SIG-M5 (cell line): ENCODE data around the gene APLP2.
"Not testable (repeated sequence)": the region's sequence is repeated elsewhere in the genome, so short reads cannot be mapped to it uniquely, and the experiment has no call there.

Experiments
- DNase-seq: peaks from one replicate; lab custom pipeline; 2025; lab: John Stamatoyannopoulos, UW

Gene APLP2

GRCh38 chr11:130069659-130070108, at the start of gene APLP2:
Gene APLP2 (plus strand): TSS chr11:130069894. CDS start chr11:130069978, 84 bp downstream.
- DNase-seq: peak; percentile 73

GRCh38 chr11:130020323-130020722, 49.4 kb upstream of the APLP2 start:
- DNase-seq: no peak

DNA sequence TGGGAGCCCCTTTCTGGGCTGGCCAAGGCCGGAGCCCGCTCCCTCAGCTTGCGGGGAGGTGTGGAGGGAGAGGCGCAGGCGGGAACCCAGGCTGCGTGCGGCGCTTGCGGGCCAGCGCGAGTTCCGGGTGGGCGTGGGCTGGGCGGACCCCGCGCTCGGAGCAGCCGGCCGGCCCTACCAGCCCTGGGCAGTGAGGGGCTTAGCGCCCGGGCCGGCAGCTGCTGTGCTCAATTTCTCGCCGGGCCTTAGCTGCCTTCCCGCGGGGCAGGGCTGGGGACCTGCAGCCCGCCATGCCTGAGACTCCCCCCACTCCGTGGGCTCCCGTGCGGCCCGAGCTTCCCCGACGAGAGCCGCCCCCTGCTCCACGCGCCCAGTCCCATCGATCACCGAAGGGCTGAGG, 48.1 kb upstream of the APLP2 start:
- not testable (repeated sequence) for DNase-seq

GRCh38 chr11:130022799-130023198, 46.9 kb upstream of the APLP2 start:
- no peak for DNase-seq

DNA sequence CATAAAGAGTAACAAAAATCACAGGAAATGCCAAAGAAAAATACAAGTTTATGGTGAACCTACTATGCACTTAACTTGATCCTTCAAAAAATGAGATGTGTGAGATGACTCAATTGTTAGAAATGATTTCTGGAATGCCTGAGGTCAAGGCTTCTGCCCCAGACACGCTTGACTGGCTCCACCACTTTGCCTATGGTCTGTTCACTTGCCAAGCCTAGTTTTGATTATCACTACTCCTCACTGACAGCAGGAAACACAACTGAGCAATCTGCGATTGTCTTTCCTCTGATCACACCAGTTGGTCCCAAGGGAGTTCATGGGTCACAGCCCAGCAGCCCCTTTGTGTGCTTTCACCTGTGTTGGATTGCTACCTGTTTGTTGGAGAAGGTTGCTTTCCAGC, 46.5 kb upstream of the APLP2 start:
- no peak for DNase-seq

- no peak for DNase-seq
Measured at GRCh38 chr11:130024361-130024760, 45.3 kb upstream of the APLP2 start.

DNA sequence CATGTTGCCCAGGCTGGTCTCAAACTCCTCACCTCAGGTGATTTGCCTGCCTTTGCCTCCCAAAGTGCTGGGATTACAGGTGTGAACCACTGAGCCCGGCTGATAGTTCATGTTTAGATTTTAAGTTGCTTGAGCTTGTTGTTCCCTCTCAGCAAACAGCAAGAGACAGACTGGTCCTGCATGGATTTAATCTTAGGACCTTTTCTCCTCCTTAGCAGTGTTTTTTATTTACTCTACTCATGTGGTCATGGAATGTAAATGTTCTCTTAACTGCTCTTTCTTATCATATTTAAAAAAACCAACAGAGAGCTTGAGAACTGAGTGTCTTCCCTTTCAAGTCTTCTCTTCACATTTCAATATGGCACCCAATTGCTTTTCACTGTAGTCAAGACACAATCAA, 44.3 kb upstream of the APLP2 start:
- no peak for DNase-seq

GRCh38 chr11:130029137-130029536, 40.6 kb upstream of the APLP2 start:
- no peak for DNase-seq

DNA sequence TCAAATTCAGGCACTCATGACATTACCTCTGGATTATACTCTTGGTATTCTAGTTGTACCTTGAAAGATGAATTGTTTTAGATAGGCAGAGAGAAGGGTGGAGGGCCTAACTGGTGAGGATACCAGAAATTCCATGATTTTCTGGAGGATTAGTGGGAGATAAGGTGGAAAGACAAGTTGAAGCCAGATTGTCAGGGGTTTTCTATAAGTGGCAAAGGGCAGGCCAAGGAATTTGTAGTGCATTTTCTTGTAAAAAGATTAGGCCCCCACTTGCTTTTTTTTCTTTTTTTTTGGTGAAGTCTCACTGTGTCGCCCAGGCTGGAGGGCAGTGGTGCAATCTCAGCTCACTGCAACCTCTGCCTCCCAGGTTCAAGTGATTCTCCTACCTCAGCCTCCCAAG, 38.6 kb upstream of the APLP2 start:
- no peak for DNase-seq

DNA sequence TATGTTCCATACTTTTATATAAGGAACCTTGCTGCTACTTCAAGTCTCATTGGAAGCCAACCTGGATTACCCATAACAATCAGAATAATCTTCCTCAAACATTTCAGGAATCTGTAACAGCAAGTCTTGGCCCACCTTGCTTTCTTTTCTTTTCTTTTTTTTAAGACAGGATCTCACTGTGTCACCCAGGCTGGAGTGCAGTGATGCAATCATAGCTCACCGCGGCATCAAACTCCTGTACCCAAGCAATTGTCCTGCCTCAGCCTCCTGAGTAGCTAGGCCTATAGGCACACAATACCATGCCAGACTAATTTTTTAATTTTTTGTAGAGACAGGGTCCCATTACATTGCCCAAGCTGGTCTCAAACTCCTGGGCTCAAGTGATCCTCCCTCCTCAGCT, 37.7 kb upstream of the APLP2 start:
- no peak for DNase-seq

DNA sequence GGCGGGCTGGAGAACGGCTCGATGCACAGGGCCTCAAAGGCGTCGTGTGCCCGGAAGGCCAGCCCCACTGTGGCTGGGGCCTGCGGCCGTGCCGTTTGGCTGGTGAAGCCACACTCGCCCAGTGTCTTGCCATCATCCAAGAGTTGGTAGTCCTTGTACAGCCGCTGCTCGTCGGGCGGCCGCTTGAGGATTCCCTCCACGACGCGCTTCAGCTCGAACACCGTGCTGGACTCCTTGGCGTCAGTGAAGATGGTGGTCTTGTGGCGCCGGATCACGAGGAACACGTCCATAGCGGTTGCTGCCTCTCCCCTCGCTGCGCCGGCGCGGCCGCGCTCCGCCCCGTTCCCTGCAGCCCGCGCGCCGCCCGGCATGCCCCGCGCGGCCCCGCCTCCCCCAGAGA, 36.8 kb upstream of the APLP2 start:
- DNase-seq: no peak

DNA sequence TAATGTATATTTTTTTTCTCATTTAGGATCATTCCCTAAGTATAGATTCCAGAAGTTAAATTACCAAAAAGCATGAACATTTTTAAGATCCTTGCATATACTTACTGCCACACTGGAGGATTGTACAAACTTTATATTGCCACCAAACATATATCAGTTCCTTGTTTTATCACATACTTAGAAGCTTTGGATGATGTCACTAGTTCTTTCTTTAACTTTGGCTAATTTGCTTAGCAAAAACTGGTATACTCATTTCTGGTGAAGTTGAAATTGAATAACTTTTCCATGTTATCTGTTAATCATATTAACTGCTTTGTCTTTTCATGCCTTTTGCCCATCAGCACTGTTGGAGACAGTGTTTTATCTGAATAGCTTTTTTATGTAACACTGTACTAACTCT, 35.5 kb upstream of the APLP2 start:
- no peak for DNase-seq

- DNase-seq: no peak
Measured at GRCh38 chr11:130037058-130037457, 32.6 kb upstream of the APLP2 start.

DNA sequence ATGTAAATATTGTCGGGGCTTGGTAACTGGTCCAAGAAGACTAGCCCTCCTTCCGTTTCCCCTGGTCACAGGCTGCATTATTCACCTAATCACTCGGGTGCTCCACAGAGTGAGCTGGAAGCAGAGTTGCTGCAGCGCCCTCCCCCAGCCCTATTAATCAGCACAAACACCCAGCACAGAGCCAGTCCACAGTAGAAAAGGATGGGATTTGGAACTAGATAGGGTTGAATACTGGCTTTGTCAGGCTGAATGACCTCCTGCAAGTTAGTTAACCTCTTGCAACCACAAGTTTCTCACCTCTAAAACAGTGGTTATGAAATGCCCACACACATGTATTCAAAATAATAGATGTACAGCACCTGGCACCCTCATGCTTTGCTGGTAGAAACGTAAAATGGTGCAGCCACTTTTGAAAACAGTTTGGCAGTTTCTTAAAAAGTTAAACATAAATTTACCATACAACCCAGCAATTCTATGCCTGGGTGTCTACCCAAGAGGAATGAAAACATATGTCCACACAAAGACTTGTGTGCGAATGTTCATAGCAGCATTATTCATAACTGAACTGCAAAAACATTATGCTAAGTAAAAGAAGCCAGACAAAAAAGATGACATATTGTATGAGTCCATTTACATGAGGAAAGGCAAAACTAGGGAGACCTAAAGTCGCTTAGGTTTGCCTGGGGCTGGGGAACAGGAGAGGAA, 31.7 kb upstream of the APLP2 start:
- DNase-seq: no peak

GRCh38 chr11:130040281-130040940, 29.3 kb upstream of the APLP2 start:
- no peak for DNase-seq

DNA sequence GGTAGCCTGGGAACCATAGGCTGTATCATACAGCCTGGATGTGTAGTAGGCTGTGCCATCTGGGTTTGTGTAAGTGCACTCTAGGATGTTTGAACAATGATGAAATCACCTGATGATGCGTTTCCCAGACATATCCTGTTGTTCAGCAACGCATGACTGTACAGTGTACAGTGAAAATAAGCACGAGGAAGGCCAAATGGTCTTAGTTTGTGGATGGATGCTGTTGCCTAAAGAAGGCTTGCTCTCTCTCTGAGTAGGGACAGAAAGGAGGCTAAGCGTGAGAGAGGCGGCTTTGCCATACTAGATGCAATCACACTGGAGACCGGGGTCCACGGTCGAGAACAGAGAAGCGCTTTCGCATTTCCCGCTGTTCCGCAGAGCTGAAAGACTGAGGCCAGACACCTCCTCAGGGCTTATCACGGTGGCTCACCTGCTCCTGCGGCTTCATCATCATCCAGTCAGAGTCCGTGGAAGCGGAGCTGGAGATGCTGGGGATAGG, 27.6 kb upstream of the APLP2 start:
- no peak for DNase-seq

DNA sequence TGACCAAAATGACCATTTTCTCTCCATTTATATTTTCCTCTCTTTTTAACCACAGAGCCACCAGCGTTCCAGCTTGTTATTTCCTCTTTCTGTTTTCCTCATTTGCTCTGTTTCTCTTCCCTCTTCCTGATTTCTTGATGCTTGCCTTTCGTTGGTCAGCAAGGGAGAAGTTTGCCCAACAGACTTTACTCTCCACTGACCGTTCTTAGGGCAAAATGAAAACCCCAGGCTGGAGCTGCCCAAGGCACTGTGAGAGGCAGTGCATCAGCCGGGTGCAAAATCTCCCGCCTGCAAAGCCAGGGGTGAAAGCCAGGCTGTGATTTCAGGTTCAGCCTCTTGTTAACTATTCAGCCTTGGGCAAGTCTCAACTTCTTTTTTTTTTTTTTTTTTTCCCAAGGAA, 26.1 kb upstream of the APLP2 start:
- no peak for DNase-seq

- DNase-seq: no peak
Measured at GRCh38 chr11:130047141-130047540, 22.6 kb upstream of the APLP2 start.

GRCh38 chr11:130049328-130049771, 20.3 kb upstream of the APLP2 start:
- no peak for DNase-seq

- DNase-seq: no peak
Measured at GRCh38 chr11:130050257-130050656, 19.4 kb upstream of the APLP2 start.

- peak; percentile 74 for DNase-seq
Measured at GRCh38 chr11:130051082-130051481, 18.6 kb upstream of the APLP2 start.

GRCh38 chr11:130052567-130052966, 17.1 kb upstream of the APLP2 start:
- DNase-seq: no peak

DNA sequence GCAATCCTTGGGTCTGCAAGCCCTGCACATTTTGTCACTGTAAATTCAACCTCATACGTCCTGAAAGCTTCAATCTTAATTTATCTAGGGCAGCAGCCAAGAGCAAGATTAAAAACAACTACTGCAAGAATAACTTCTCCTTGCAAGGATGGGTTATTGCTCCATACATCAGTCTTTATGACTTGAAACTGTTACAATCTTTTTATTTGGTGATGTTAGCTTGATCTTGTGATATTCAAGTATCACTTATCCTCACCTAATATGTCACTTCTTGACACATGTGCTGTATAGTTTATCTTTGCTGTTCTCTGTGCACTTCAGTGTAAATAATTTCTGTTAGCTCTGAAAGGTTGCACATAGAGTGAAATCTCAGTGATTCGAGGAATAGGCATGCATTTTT, 14.7 kb upstream of the APLP2 start:
- DNase-seq: no peak

DNA sequence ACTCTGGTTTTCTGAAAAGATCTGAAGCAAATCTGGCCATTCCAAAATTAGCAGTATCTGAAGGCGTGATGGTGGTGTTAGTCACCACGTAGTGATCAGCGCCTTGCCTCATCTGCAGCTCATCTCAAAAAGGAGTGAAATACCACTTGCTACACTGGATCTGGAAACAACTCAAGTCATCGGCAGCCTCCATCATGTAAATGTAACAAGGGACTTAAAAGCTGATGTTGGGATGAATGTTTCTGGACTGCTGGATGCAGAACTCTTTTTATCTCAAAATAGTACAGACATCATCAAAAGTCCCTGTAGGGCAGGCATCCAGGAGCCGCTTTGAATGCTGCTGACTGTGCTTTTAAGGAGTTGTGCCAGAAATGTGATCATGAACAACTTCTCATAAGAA, 14.1 kb upstream of the APLP2 start:
- DNase-seq: no peak
